Right lobe of liver (tissue), 6 donors: Measurements from ENCODE around the gene ZNF275. TPM values are rescaled to one million over a fixed set of nuclear protein-coding genes. Genes with fewer than 3 reads are reported as not detected.
"Not testable (repeated sequence)": the region's sequence is repeated elsewhere in the genome, so short reads cannot be mapped to it uniquely, and the experiment has no call there.

ENCODE experiments used
- ATAC-seq, 4 donors: fragments of 200-7000 bp; cut with Tn5 transposase; one replicate each; pipeline ENCODE4 v1.9.1; 2020; ENCODE audit warnings: mild to moderate bottlenecking in 4 of 4, moderate library complexity in 4 of 4
- DNase-seq, 3 donors: peaks; one replicate each; pipeline ENCODE4 v3.0.0-alpha.2; 2020
- H3K27ac ChIP-seq, 3 donors: fragments of 200-600 bp; one replicate each; pipeline ENCODE4 v1.8.0; 2022
- H3K27me3 ChIP-seq, 2 donors: fragments of 200-600 bp; one replicate each; pipeline ENCODE4 v1.8.0; 2022
- H3K36me3 ChIP-seq, 4 donors: fragments of 200-600 bp; sonication (generic) in 1 of 4; one replicate each; pipeline versions ENCODE4 v1.5.1 to v1.8.0; 2017 to 2022; ENCODE audit warnings: control low read depth in 1 of 4
- H3K4me1 ChIP-seq, 4 donors: fragments of 200-600 bp; sonication (generic) in 1 of 4; one replicate each; pipeline versions ENCODE4 v1.5.1 to v1.8.0; 2017 to 2022; ENCODE audit warnings: control low read depth in 1 of 4
- H3K4me3 ChIP-seq, 3 donors: fragments of 200-600 bp; one replicate each; pipeline ENCODE4 v1.8.0; 2022
- H3K9me3 ChIP-seq, 4 donors: fragments of 200-600 bp; sonication (generic) in 1 of 4; one replicate each; pipeline versions ENCODE4 v1.5.1 to v1.8.0; 2017 to 2022; ENCODE audit warnings: control low read depth in 1 of 4
- POLR2A ChIP-seq: fragments of 450-650 bp; IDR thresholded peaks from one replicate; pipeline ENCODE4 v1.6.1; 2017; ENCODE audit warnings: antibody characterized with exemption, mild to moderate bottlenecking
- WGBS: methylation state at CpG from one replicate; pipeline ENCODE4 v1.1.6; 2018; ENCODE audit warnings: low coverage, low lambda C conversion rate; ENCODE audit not compliant: insufficient coverage; ENCODE audit errors: missing lambda C conversion rate; 5-methylcytosine and 5-hydroxymethylcytosine counted together
- intact Hi-C, 2 donors: fragments of 100-400 bp; cut with DNase I; formaldehyde crosslinking; loops; one replicate each; pipeline versions ENCODE4 v1.11.2 to v1.14.1; 2022
- total RNA-seq, 6 experiments: library from RNA; depleted of rRNA in 2 of 6; stranded (reverse); fragments of >200 nt in 2 of 6; fragmentation: NEBNext Ultra II Directional in 3 of 6; extraction: Animal tissue kit (Norgen Biotek cat#: 25700) in 3 of 6; gene quantifications; one replicate each; pipeline versions ENCODE4 v1.1.0 to v1.2.4, GENCODE V29; 2016 to 2023
- TF ChIP-seq, protein P1 (sequence below), 4 donors: fragments of 200-600 bp in 3 of 4; fragments of 450-650 bp in 1 of 4; IDR thresholded peaks; one replicate each; pipeline versions ENCODE4 v1.5.1 to v1.8.0; 2016 to 2022; ENCODE audit warnings: antibody characterized with exemption in 4 of 4, mild to moderate bottlenecking in 2 of 4
- donor health status: DM: no; HTN: yes; CAD: no.
- donor health status: DM: no; HTN: no; CAD: no.
- donor health status: DM: no; HTN: no; CAD: no.
- donor health status: DM: no; HTN: yes; CAD: no.
- donor health status: DM: no; HTN: yes; CAD: no.

ZNF275 gene
- total RNA-seq, 6 experiments from 2014 or later = 8.1 to 12.0 (median 10.3) TPM

DNA sequence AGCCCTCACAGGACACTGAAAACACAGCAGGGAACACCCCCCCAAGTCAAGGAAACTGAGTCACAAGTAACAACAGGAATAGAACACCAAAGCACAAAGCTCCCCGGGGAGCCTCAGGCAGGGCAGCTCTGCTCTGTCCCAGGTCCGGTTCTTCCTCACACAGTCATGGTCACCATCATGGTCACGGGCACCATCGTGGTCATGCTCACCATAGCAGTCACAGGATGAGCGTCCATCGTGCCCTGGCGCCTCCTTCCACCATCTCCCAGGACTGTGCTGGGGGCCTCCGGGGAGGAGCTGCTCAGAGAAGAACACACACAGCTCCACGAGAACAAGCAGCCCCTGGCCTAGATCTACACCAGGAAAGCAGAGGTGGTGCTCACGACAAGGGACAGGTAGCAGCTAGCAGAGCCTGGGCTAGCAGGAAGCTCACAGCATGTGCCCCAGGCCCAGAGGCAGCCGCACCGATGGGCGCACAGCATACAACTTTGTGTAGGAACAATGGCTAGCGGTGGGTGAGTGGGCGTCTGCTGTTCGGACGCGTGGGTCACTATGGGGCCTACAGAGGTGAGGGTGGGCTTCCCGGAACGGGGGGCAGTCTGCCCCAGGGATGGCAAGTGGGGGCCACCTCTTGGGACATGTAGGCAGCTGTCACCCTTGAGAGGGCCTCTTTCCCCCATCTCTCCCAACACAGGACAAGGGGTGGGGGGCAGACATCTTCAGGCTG, 15.8 kb upstream of the ZNF275 start:
- intact Hi-C loops = no loop called here
- no peak for ATAC-seq
- Histone ChIP-seq H3K27ac (no peak overlapping the region), H3K4me3 (no peak overlapping the region), H3K4me1 (no peaks in the 10 kb centered on the region), H3K36me3 (no peaks in the 10 kb centered on the region), H3K27me3 (no peaks in the 10 kb centered on the region), H3K9me3 (no peaks in the 10 kb centered on the region)
- no peak for TF ChIP-seq POLR2A
- TF ChIP-seq, protein P1, sequence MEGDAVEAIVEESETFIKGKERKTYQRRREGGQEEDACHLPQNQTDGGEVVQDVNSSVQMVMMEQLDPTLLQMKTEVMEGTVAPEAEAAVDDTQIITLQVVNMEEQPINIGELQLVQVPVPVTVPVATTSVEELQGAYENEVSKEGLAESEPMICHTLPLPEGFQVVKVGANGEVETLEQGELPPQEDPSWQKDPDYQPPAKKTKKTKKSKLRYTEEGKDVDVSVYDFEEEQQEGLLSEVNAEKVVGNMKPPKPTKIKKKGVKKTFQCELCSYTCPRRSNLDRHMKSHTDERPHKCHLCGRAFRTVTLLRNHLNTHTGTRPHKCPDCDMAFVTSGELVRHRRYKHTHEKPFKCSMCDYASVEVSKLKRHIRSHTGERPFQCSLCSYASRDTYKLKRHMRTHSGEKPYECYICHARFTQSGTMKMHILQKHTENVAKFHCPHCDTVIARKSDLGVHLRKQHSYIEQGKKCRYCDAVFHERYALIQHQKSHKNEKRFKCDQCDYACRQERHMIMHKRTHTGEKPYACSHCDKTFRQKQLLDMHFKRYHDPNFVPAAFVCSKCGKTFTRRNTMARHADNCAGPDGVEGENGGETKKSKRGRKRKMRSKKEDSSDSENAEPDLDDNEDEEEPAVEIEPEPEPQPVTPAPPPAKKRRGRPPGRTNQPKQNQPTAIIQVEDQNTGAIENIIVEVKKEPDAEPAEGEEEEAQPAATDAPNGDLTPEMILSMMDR (IDR thresholded peaks at IDR 0.05) = no peak
- no peak for DNase-seq
- 93% methylated on average over 3 of the region's 20 CpGs for WGBS

DNA sequence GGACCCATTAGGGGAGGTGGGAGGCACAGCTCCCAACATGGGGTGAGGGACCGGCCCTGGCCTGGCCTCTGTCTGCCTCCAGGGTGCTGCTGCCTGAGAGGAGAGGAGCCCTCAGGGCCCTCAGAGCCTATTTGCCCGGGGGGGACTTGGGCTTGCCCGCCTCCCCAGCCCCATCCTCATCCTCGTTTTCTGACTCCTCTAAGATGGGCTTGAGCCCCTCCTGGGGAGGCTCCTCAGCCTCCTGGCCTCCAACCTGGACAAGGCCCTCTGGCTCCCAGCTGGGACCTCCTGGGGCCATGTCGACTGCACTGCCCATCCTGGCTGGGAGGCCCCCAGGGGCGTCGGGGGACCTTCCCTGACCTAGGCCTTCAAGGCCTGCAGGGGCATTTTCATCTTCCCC, 15.1 kb upstream of the ZNF275 start:
- no peak for DNase-seq
- intact Hi-C loops = no loop called here
- Histone ChIP-seq H3K4me3 (no peak overlapping the region), H3K27me3 (no peaks in the 10 kb centered on the region), H3K4me1 (no peaks in the 10 kb centered on the region), H3K9me3 (no peaks in the 10 kb centered on the region), H3K27ac (no peak overlapping the region), H3K36me3 (no peaks in the 10 kb centered on the region)
- WGBS = no CpG with 5 or more reads among the region's 7 CpGs
- no peak for ATAC-seq
- no peak for TF ChIP-seq POLR2A
- TF ChIP-seq, protein P1 (IDR thresholded peaks at IDR 0.05) = no peak

- DNase-seq = no peak
- ATAC-seq = no peak
- TF ChIP-seq POLR2A = no peak
- TF ChIP-seq, protein P1 (IDR thresholded peaks at IDR 0.05) = no peak
- Histone ChIP-seq H3K27me3 (no peaks in the 10 kb centered on the region), H3K36me3 (no peaks in the 10 kb centered on the region), H3K9me3 (no peaks in the 10 kb centered on the region), H3K27ac (no peak overlapping the region), H3K4me3 (no peak overlapping the region), H3K4me1 (no peaks in the 10 kb centered on the region)
- WGBS = 63% methylated on average over 2 of the region's 33 CpGs
- intact Hi-C loops = no loop called here
Observed at GRCh38 chrX:153319295-153320046, 14.5 kb upstream of the ZNF275 start.

DNA sequence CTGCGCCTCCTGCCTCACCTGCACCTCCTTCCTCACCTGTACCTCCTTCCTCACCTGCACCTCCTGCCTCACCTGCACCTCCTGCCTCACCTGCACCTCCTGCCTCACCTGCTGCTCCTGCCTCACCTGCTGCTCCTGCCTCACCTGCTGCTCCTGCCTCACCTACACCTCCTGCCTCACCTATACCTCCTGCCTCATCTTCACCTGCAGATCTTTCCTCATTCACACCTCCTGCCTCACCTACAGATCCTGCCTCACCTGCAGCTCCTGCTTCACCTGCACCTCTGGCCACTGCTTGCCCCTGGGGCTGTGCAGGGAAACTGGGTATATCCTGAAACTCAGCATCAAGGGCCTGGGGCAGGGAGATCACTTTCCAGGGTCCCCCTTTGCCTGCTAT, 13.9 kb upstream of the ZNF275 start:
- H3K27me3 ChIP-seq, H3K9me3 ChIP-seq, H3K27ac ChIP-seq, DNase-seq, ATAC-seq, H3K4me3 ChIP-seq, intact Hi-C loops, H3K4me1 ChIP-seq, H3K36me3 ChIP-seq: not testable (repeated sequence)
- WGBS = 83% methylated on average over 1 of the region's 1 CpG

GRCh38 chrX:153320555-153321184, 13.3 kb upstream of the ZNF275 start:
- Histone ChIP-seq H3K4me3 (no peak overlapping the region), H3K9me3 (no peaks in the 10 kb centered on the region), H3K27me3 (no peaks in the 10 kb centered on the region), H3K4me1 (no peaks in the 10 kb centered on the region), H3K27ac (no peak overlapping the region), H3K36me3 (no peaks in the 10 kb centered on the region)
- TF ChIP-seq, protein P1 (IDR thresholded peaks at IDR 0.05) = no peak
- TF ChIP-seq POLR2A = no peak
- intact Hi-C loops = no loop called here
- 75% methylated on average over 1 of the region's 13 CpGs for WGBS
- ATAC-seq (no peak), DNase-seq (no peak)
